ENCODE measurements around the gene STIMATE. TPM values are rescaled to one million over a fixed set of nuclear protein-coding genes. Genes with fewer than 3 reads are reported as not detected.

Gene STIMATE
- total RNA-seq, 1 experiment from 2014 or later, result 7.5 TPM

- in situ Hi-C loops (cut with HindIII; ENCODE audit: low pct_unique_long_range_greater_than_20kb, low sequenced_read_pairs), result no loop called here
- DNase-seq (ENCODE audit: low read depth), result no peak
Measured at GRCh38 chr3:52790337-52790736, 107.0 kb downstream of the STIMATE start.

- in situ Hi-C loops (cut with HindIII; ENCODE audit: low pct_unique_long_range_greater_than_20kb, low sequenced_read_pairs), result no loop called here
- no peak for DNase-seq (ENCODE audit: low read depth)
Measured at GRCh38 chr3:52789746-52790040, 107.7 kb downstream of the STIMATE start.

- no peak for DNase-seq (ENCODE audit: low read depth)
- in situ Hi-C loops (cut with HindIII; ENCODE audit: low pct_unique_long_range_greater_than_20kb, low sequenced_read_pairs), result no loop called here
Measured at GRCh38 chr3:52788890-52789745, 108.2 kb downstream of the STIMATE start.

GRCh38 chr3:52787672-52788625 is 109.4 kb downstream of the STIMATE start:
- in situ Hi-C loops (cut with HindIII; ENCODE audit: low pct_unique_long_range_greater_than_20kb, low sequenced_read_pairs), result no loop called here
- DNase-seq (ENCODE audit: low read depth), result no peak

GRCh38 chr3:52787246-52787645 is 110.1 kb downstream of the STIMATE start:
- in situ Hi-C loops (cut with HindIII; ENCODE audit: low pct_unique_long_range_greater_than_20kb, low sequenced_read_pairs), result no loop called here
- no peak for DNase-seq (ENCODE audit: low read depth)

Other genes with a start within 250 kb of the STIMATE start
- 3.4 and 4.4 TPM in 2 replicates for gene PBRM1, start 211.6 kb downstream of the STIMATE start, total RNA-seq (2014; rRNA removed; shearing (Covaris generic); ENCODE audit: low replicate concordance)
- 95.6 and 127 TPM in 2 replicates for gene GNL3, start 211.5 kb downstream of the STIMATE start, total RNA-seq (2014; rRNA removed; shearing (Covaris generic); ENCODE audit: low replicate concordance)
- gene GLT8D1, start 191.8 kb downstream of the STIMATE start, total RNA-seq (2014; rRNA removed; shearing (Covaris generic); ENCODE audit: low replicate concordance), result 60.8 and 82.8 TPM in 2 replicates
- gene SPCS1, start 191.4 kb downstream of the STIMATE start, total RNA-seq (2014; rRNA removed; shearing (Covaris generic); ENCODE audit: low replicate concordance), result 66.9 and 83.5 TPM in 2 replicates
- gene NEK4, start 126.6 kb downstream of the STIMATE start, total RNA-seq (2014; rRNA removed; shearing (Covaris generic); ENCODE audit: low replicate concordance), result 16.4 and 27.3 TPM in 2 replicates
- not detected in 2 replicates for gene ITIH1, start 119.9 kb downstream of the STIMATE start, total RNA-seq (2014; rRNA removed; shearing (Covaris generic); ENCODE audit: low replicate concordance)
- not detected in 2 replicates for gene ITIH3, start 102.8 kb downstream of the STIMATE start, total RNA-seq (2014; rRNA removed; shearing (Covaris generic); ENCODE audit: low replicate concordance)
- gene ITIH4, start 66.9 kb downstream of the STIMATE start, total RNA-seq (2014; rRNA removed; shearing (Covaris generic); ENCODE audit: low replicate concordance), result not detected in 2 replicates
- gene MUSTN1, start 62.5 kb downstream of the STIMATE start, total RNA-seq (2014; rRNA removed; shearing (Covaris generic); ENCODE audit: low replicate concordance), result not detected in 2 replicates
- gene SFMBT1, start 148.5 kb upstream of the STIMATE start, total RNA-seq (2014; rRNA removed; shearing (Covaris generic); ENCODE audit: low replicate concordance), result 2.0 and 3.3 TPM in 2 replicates
- 7.3 and 19.5 TPM in 2 replicates for gene RFT1, start 232.9 kb upstream of the STIMATE start, total RNA-seq (2014; rRNA removed; shearing (Covaris generic); ENCODE audit: low replicate concordance)